Lung (tissue), 13 donors: ENCODE data around the gene RAB3IL1. TPM values are rescaled to one million over a fixed set of nuclear protein-coding genes. Genes with fewer than 3 reads are reported as not detected.

ENCODE experiments used
- ATAC-seq: fragments of 200-7000 bp; cut with Tn5 transposase; one replicate; pipeline ENCODE4 v1.9.1; 2020; ENCODE audit warnings: moderate number of reproducible peaks; ENCODE audit not compliant: insufficient read depth, low FRiP score
- DNase-seq, 3 donors: peaks; one replicate each; pipeline ENCODE4 v3.0.0-alpha.2; 2013 to 2017
- H3K27ac ChIP-seq, 2 donors: one replicate each; pipeline ENCODE4 v1.5.1; 2013; ENCODE audit warnings: mild to moderate bottlenecking in 2 of 2, moderate library complexity in 2 of 2, control low read depth in 1 of 2, inconsistent platforms in 1 of 2, low read depth in 1 of 2, low read length in 1 of 2
- H3K27me3 ChIP-seq, 3 donors: one replicate each; pipeline ENCODE4 v1.5.1; 2013; ENCODE audit warnings: low read length in 2 of 3; ENCODE audit not compliant: control insufficient read depth in 3 of 3, insufficient read depth in 3 of 3
- H3K36me3 ChIP-seq, 4 donors: one replicate each; pipeline ENCODE4 v1.5.1; 2013; ENCODE audit warnings: low read length in 4 of 4, mild to moderate bottlenecking in 1 of 4, moderate library complexity in 1 of 4; ENCODE audit not compliant: control insufficient read depth in 4 of 4, insufficient read depth in 4 of 4
- H3K4me1 ChIP-seq, 5 donors: one replicate each; pipeline ENCODE4 v1.5.1; 2013; ENCODE audit warnings: low read length in 5 of 5, mild to moderate bottlenecking in 2 of 5, moderate library complexity in 1 of 5; ENCODE audit not compliant: control insufficient read depth in 5 of 5, insufficient read depth in 5 of 5
- H3K4me3 ChIP-seq: one replicate; pipeline ENCODE4 v1.5.1; 2013; ENCODE audit warnings: mild to moderate bottlenecking, control low read depth, moderate library complexity
- H3K9ac ChIP-seq, 2 donors: one replicate each; pipeline ENCODE4 v1.5.1; 2013; ENCODE audit warnings: low read length in 2 of 2, control low read depth in 1 of 2; ENCODE audit not compliant: insufficient read depth in 1 of 2
- H3K9me3 ChIP-seq, 4 donors: one replicate each; pipeline ENCODE4 v1.5.1; 2013; ENCODE audit warnings: low read length in 3 of 4, mild to moderate bottlenecking in 1 of 4, moderate library complexity in 1 of 4; ENCODE audit not compliant: control insufficient read depth in 4 of 4, insufficient read depth in 3 of 4
- CTCF ChIP-seq: IDR thresholded peaks from 2 replicates; pipeline ENCODE4 v1.5.1; 2012; ENCODE audit warnings: mild to moderate bottlenecking; ENCODE audit errors: control extremely low read depth, extremely low read depth
- WGBS, 2 donors: extraction: QIAGEN DNeasy Blood & Tissue Kit; methylation state at CpG; one replicate each; pipeline ENCODE4 v1.1.7; 2013; 5-methylcytosine and 5-hydroxymethylcytosine counted together
- polyA plus RNA-seq, 2 donors: library from polyadenylated mRNA; stranded (reverse); fragments of 200-250 nt; gene quantifications; one replicate each; pipeline ENCODE4 v1.2.1, GENCODE V29; 2013
- small RNA-seq: library from RNA; depleted of rRNA; stranded (forward); fragments of <200 nt; gene quantifications from one replicate; pipeline ENCODE3, GENCODE V24; 2014; ENCODE audit warnings: low replicate concordance
- total RNA-seq, 2 donors: library from RNA; depleted of rRNA in 1 of 2; stranded (reverse); fragments of >200 nt in 1 of 2; gene quantifications; one replicate each; pipeline ENCODE4 v1.2.1, GENCODE V29; 2014 to 2021
- donor health status: control.
- donor health status: control.
- donor health status: Bipolar disorder and iron deficiency.
- donor health status: healthy.
- donor health status: DM: yes; HTN: yes; CAD: no.

Gene RAB3IL1
- total and polyA plus RNA-seq, 4 donors = 6.7 to 20.8 (median 9.8) TPM

DNA sequence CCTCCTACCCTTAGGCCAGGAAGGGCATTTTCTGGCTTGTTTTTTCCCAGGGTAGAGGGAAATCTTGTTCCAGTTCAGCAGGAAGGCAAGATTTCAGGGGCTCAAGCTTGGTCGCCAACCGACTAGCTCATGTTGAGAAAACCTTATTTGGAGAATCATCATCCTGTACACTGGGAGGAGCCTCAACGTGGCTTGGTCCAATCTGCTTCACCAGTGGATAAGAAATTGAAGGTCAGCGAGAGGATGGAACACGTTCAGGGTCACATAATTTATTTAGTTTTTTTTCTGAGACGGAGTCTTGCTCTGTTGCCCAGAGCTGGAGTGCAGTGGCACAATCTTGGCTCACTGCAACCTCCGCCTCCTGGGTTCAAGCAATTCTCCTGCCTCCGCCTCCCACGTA is 68.7 kb downstream of the RAB3IL1 start:
- TF ChIP-seq CTCF = no peak
- H3K9ac ChIP-seq = no peak overlapping the region
- no peak for ATAC-seq
- no peak overlapping the region for H3K4me3 ChIP-seq
- H3K9me3 ChIP-seq = no peaks in the 10 kb centered on the region
- H3K27ac ChIP-seq = no peak overlapping the region
- H3K27me3 ChIP-seq = no peaks in the 10 kb centered on the region
- H3K4me1 ChIP-seq = peaks cover 0 to 3% (median 0%) of the 10 kb centered on the region in 5 donors
- no peak for DNase-seq
- H3K36me3 ChIP-seq = peaks cover 0 to 35% (median 9%) of the 10 kb centered on the region in 4 donors
- 91 to 95% methylated on average over 9 of the region's 9 CpGs for WGBS, 2 donors

GRCh38 chr11:61847914-61848581 is 69.3 kb downstream of the RAB3IL1 start:
- H3K9me3 ChIP-seq = no peaks in the 10 kb centered on the region
- 91 to 96% methylated on average over 18 of the region's 18 CpGs for WGBS, 2 donors
- peaks cover 0 to 3% (median 0%) of the 10 kb centered on the region in 5 donors for H3K4me1 ChIP-seq
- no peak overlapping the region for H3K9ac ChIP-seq
- H3K36me3 ChIP-seq = peaks cover 0 to 36% (median 9%) of the 10 kb centered on the region in 4 donors
- no peak overlapping the region for H3K4me3 ChIP-seq
- H3K27me3 ChIP-seq = no peaks in the 10 kb centered on the region
- no peak for TF ChIP-seq CTCF
- DNase-seq (no peak), ATAC-seq (no peak)
- no peak overlapping the region for H3K27ac ChIP-seq

Small RNAs within 50 kb of the gene (small RNA-seq; reads per million reads assigned to genes)
- not detected for gene MIR6746
- not detected for gene RNU6-1243P

Other genes with a start within 250 kb of the RAB3IL1 start
- gene DAGLA, start 237.2 kb downstream of the RAB3IL1 start, total RNA-seq = 1 to 10 TPM; 1.5 to 7.5 TPM
- 1 to 10 TPM; 2.9 to 3.0 TPM for gene DAGLA, start 237.2 kb downstream of the RAB3IL1 start, polyA plus RNA-seq
- 10 to 100 TPM; 27.1 to 41.2 TPM for gene MYRF, start 164.9 kb downstream of the RAB3IL1 start, total RNA-seq
- gene MYRF, start 164.9 kb downstream of the RAB3IL1 start, polyA plus RNA-seq = 10 to 100 TPM; 11.9 to 23.3 TPM
- 100 to 1,000 TPM in 1 of 2 donors, 10 to 100 TPM in 1; 43.9 to 118 TPM for gene TMEM258, start 125.0 kb downstream of the RAB3IL1 start, total RNA-seq
- 100 to 1,000 TPM; 208 to 229 TPM for gene TMEM258, start 125.0 kb downstream of the RAB3IL1 start, polyA plus RNA-seq
- gene FEN1, start 124.7 kb downstream of the RAB3IL1 start, total RNA-seq = 10 to 100 TPM in 1 of 2 donors, 1 to 10 TPM in 1; 6.4 to 13.2 TPM
- gene FEN1, start 124.7 kb downstream of the RAB3IL1 start, polyA plus RNA-seq = 10 to 100 TPM in 1 of 2 donors, 1 to 10 TPM in 1; 7.7 to 12.6 TPM
- gene FADS1, start 100.6 kb downstream of the RAB3IL1 start, total RNA-seq = 100 to 1,000 TPM in 1 of 2 donors, 10 to 100 TPM in 1; 35.7 to 102 TPM
- 10 to 100 TPM; 35.1 to 54.3 TPM for gene FADS1, start 100.6 kb downstream of the RAB3IL1 start, polyA plus RNA-seq
- 100 to 1,000 TPM in 1 of 2 donors, 10 to 100 TPM in 1; 44.5 to 165 TPM for gene FADS2, start 89.3 kb downstream of the RAB3IL1 start, total RNA-seq
- 10 to 100 TPM; 58.9 to 98.6 TPM for gene FADS2, start 89.3 kb downstream of the RAB3IL1 start, polyA plus RNA-seq
- gene FADS3, start 26.0 kb downstream of the RAB3IL1 start, total RNA-seq = 10 to 100 TPM; 12.3 to 64.8 TPM
- 10 to 100 TPM; 52.7 to 56.2 TPM for gene FADS3, start 26.0 kb downstream of the RAB3IL1 start, polyA plus RNA-seq
- 10 to 100 TPM in 1 of 2 donors, 1 to 10 TPM in 1; 4.9 to 16.6 TPM for gene BEST1, start 32.8 kb upstream of the RAB3IL1 start, total RNA-seq
- 10 to 100 TPM in 1 of 2 donors, 1 to 10 TPM in 1; 6.1 to 27.3 TPM for gene BEST1, start 32.8 kb upstream of the RAB3IL1 start, polyA plus RNA-seq
- 1,000 to 10,000 TPM; 1,737 to 4,072 TPM for gene FTH1, start 50.1 kb upstream of the RAB3IL1 start, total RNA-seq
- over 10,000 TPM in 1 of 2 donors, 1,000 to 10,000 TPM in 1; 6,299 to 24,273 TPM for gene FTH1, start 50.1 kb upstream of the RAB3IL1 start, polyA plus RNA-seq
- gene INCENP, start 206.4 kb upstream of the RAB3IL1 start, total RNA-seq = 10 to 100 TPM; 13.3 to 14.1 TPM
- 1 to 10 TPM; 3.8 to 6.8 TPM for gene INCENP, start 206.4 kb upstream of the RAB3IL1 start, polyA plus RNA-seq